Breast epithelium (tissue), 4 donors: ENCODE data around the gene DBH. TPM values are rescaled to one million over a fixed set of nuclear protein-coding genes. Genes with fewer than 3 reads are reported as not detected.

ENCODE experiments used
- DNase-seq, 2 donors: peaks; one replicate each; pipeline ENCODE4 v3.0.0-alpha.2; 2019; ENCODE audit warnings: low spot score in 2 of 2
- H3K27ac ChIP-seq, 2 donors: fragments of 200-600 bp; sonication (generic) in 1 of 2; one replicate each; pipeline ENCODE4 v1.5.1; 2016 to 2019; ENCODE audit warnings: mild to moderate bottlenecking in 1 of 2
- H3K27me3 ChIP-seq, 2 donors: fragments of 200-600 bp; sonication (generic) in 1 of 2; one replicate each; pipeline versions ENCODE4 v1.5.1 to v1.6.0; 2017 to 2019; ENCODE audit warnings: control low read depth in 1 of 2, mild to moderate bottlenecking in 1 of 2
- H3K36me3 ChIP-seq: fragments of 200-600 bp; one replicate; pipeline ENCODE4 v1.5.1; 2019
- H3K4me1 ChIP-seq, 2 donors: fragments of 200-600 bp; sonication (generic); one replicate each; pipeline ENCODE4 v1.5.1; 2016 to 2019; ENCODE audit warnings: control low read depth in 1 of 2
- H3K4me3 ChIP-seq, 3 donors: fragments of 200-600 bp; sonication (generic); 1 replicate in 2 of 3; 2 replicates in 1 of 3; pipeline ENCODE4 v1.5.1; 2016 to 2019; ENCODE audit warnings: mild to moderate bottlenecking in 3 of 3, moderate library complexity in 2 of 3
- H3K9me3 ChIP-seq, 2 donors: fragments of 200-600 bp; sonication (generic) in 1 of 2; one replicate each; pipeline ENCODE4 v1.5.1; 2016 to 2019; ENCODE audit warnings: control low read depth in 1 of 2
- CTCF ChIP-seq, 3 donors: fragments of 450-650 bp; IDR thresholded peaks; one replicate each; pipeline ENCODE4 v1.5.1; 2016 to 2017; ENCODE audit warnings: antibody characterized with exemption in 3 of 3, mild to moderate bottlenecking in 3 of 3, moderate library complexity in 3 of 3
- POLR2A ChIP-seq: fragments of 450-650 bp; IDR thresholded peaks from one replicate; pipeline ENCODE4 v1.6.1; 2016; ENCODE audit warnings: antibody characterized with exemption, mild to moderate bottlenecking, moderate library complexity
- POLR2AphosphoS5 ChIP-seq, 3 donors: sonication (generic); formaldehyde crosslinking; IDR thresholded peaks; one replicate each; pipeline ENCODE4 v1.6.1; 2017; ENCODE audit warnings: antibody characterized with exemption in 3 of 3
- intact Hi-C: fragments of 100-400 bp; cut with DNase I; formaldehyde crosslinking; loops from one replicate; pipeline ENCODE4 v1.15.1; 2023; ENCODE audit warnings: low total_unique reads
- total RNA-seq, 3 donors: library from RNA; depleted of rRNA; stranded (reverse); fragments of >200 nt; gene quantifications; one replicate each; pipeline ENCODE4 v1.1.0, GENCODE V29; 2016

DBH gene
- total RNA-seq, 3 donors from 2014 or later = not detected

GRCh38 chr9:133701321-133701980 lies 65.3 kb downstream of the DBH start:
- DNase-seq = peak in 1 of 2 donors; percentile 32

GRCh38 chr9:133701981-133702797 lies 66.0 kb downstream of the DBH start:
- peak overlapping the region in 1 of 2 donors; percentile 48 for H3K27ac ChIP-seq

More at GRCh38 chr9:133701321-133701980, 65.3 kb downstream of the DBH start:
- peak overlapping the region in 1 of 3 donors; percentile 11 for H3K4me3 ChIP-seq
- TF ChIP-seq POLR2AphosphoS5 (IDR thresholded peaks at IDR 0.05) (no peak), CTCF (IDR thresholded peaks at IDR 0.05) (no peak), POLR2A (no peak)
- intact Hi-C loops = no loop called here
- no peaks in the 10 kb centered on the region for H3K4me1 ChIP-seq
- peaks cover 0 to 21% of the 10 kb centered on the region in 2 donors for H3K27me3 ChIP-seq
- H3K36me3 ChIP-seq = no peaks in the 10 kb centered on the region
- no peaks in the 10 kb centered on the region for H3K9me3 ChIP-seq
- peak overlapping the region in 1 of 2 donors; percentile 48 for H3K27ac ChIP-seq

GRCh38 chr9:133702798-133703590 lies 66.8 kb downstream of the DBH start:
- Histone ChIP-seq H3K4me1 (peaks cover 0 to 8% of the 10 kb centered on the region in 2 donors), H3K4me3 (peak overlapping the region in 2 of 3 donors; percentile 28 to 55), H3K27ac (peak overlapping the region in 1 of 2 donors; percentile 48), H3K9me3 (no peaks in the 10 kb centered on the region), H3K36me3 (no peaks in the 10 kb centered on the region), H3K27me3 (peaks cover 0 to 21% of the 10 kb centered on the region in 2 donors)
- TF ChIP-seq POLR2AphosphoS5 (IDR thresholded peaks at IDR 0.05) (no peak), CTCF (IDR thresholded peaks at IDR 0.05) (no peak), POLR2A (no peak)
- intact Hi-C loops = no loop called here
- no peak for DNase-seq

More at GRCh38 chr9:133701981-133702797, 66.0 kb downstream of the DBH start:
- TF ChIP-seq POLR2A (no peak), CTCF (IDR thresholded peaks at IDR 0.05) (no peak)
- Histone ChIP-seq H3K27me3 (peaks cover 0 to 21% of the 10 kb centered on the region in 2 donors), H3K36me3 (no peaks in the 10 kb centered on the region), H3K4me3 (peak overlapping the region in 2 of 3 donors; percentile 28 to 55), H3K4me1 (peaks cover 0 to 4% of the 10 kb centered on the region in 2 donors), H3K9me3 (no peaks in the 10 kb centered on the region)
- intact Hi-C loops = no loop called here
- no peak for DNase-seq

- H3K9me3 ChIP-seq = no peaks in the 10 kb centered on the region
- peaks cover 0 to 21% of the 10 kb centered on the region in 2 donors for H3K27me3 ChIP-seq
- H3K4me1 ChIP-seq = peaks cover 0 to 8% of the 10 kb centered on the region in 2 donors
- intact Hi-C loops = no loop called here
- no peak overlapping the region for H3K27ac ChIP-seq
- no peak overlapping the region for H3K4me3 ChIP-seq
- DNase-seq = no peak
- TF ChIP-seq POLR2A (no peak), CTCF (IDR thresholded peaks at IDR 0.05) (no peak), POLR2AphosphoS5 (IDR thresholded peaks at IDR 0.05) (no peak)
- no peaks in the 10 kb centered on the region for H3K36me3 ChIP-seq
Measured at GRCh38 chr9:133703591-133704399, 67.6 kb downstream of the DBH start.
